Hepatocyte (in vitro differentiated cells): ENCODE results near the gene MC1R. TPM values are rescaled to one million over a fixed set of nuclear protein-coding genes. Genes with fewer than 3 reads are reported as not detected.

Experiments
- DNase-seq: peaks from one replicate; pipeline ENCODE4 v3.0.0-alpha.2; 2016; ENCODE audit warnings: low spot score
- H2AFZ ChIP-seq: fragments of 200-600 bp; sonication (generic); 2 replicates; pipeline ENCODE4 v1.6.0; 2016; ENCODE audit warnings: antibody characterized with exemption, mild to moderate bottlenecking
- H3K27ac ChIP-seq: fragments of 200-600 bp; sonication (generic); 2 replicates; pipeline ENCODE4 v1.5.1; 2016; ENCODE audit warnings: mild to moderate bottlenecking
- H3K27me3 ChIP-seq: fragments of 200-600 bp; sonication (generic); 2 replicates; pipeline ENCODE4 v1.6.1; 2016
- H3K36me3 ChIP-seq: fragments of 200-600 bp; sonication (generic); replicated peaks from 2 replicates; pipeline ENCODE4 v1.5.1; 2016; ENCODE audit warnings: low read depth; ENCODE audit not compliant: insufficient read depth
- H3K4me1 ChIP-seq: fragments of 200-600 bp; sonication (generic); 2 replicates; pipeline ENCODE4 v1.5.1; 2016; ENCODE audit warnings: mild to moderate bottlenecking, moderate library complexity; ENCODE audit not compliant: insufficient read depth
- H3K4me2 ChIP-seq: fragments of 200-600 bp; sonication (generic); 2 replicates; pipeline ENCODE4 v1.6.0; 2016
- H3K4me3 ChIP-seq: fragments of 200-600 bp; sonication (generic); 2 replicates; pipeline ENCODE4 v1.5.1; 2016; ENCODE audit warnings: mild to moderate bottlenecking
- H3K79me2 ChIP-seq: fragments of 200-600 bp; sonication (generic); 2 replicates; pipeline ENCODE4 v1.6.0; 2017; ENCODE audit warnings: mild to moderate bottlenecking
- H3K9me2 ChIP-seq: fragments of 200-600 bp; sonication (generic); replicated peaks from 2 replicates; pipeline ENCODE4 v1.6.0; 2017; ENCODE audit warnings: mild to moderate bottlenecking; ENCODE audit not compliant: insufficient read depth
- H3K9me3 ChIP-seq: fragments of 200-600 bp; sonication (generic); 2 replicates; pipeline ENCODE4 v1.5.1; 2016; ENCODE audit warnings: low read depth, mild to moderate bottlenecking
- H4K20me1 ChIP-seq: fragments of 200-600 bp; sonication (generic); 2 replicates; pipeline ENCODE4 v1.6.0; 2016; ENCODE audit warnings: mild to moderate bottlenecking; ENCODE audit not compliant: insufficient read depth, poor library complexity, severe bottlenecking
- EZH2 ChIP-seq: fragments of 200-600 bp; sonication (generic); IDR thresholded peaks from 2 replicates; pipeline ENCODE4 v1.6.1; 2016; ENCODE audit warnings: antibody characterized with exemption, mild to moderate bottlenecking, borderline replicate concordance
- EZH2phosphoT487 ChIP-seq: fragments of 200-600 bp; sonication (generic); IDR thresholded peaks from one replicate; pipeline ENCODE4 v1.6.1; 2018; ENCODE audit warnings: antibody characterized with exemption, mild to moderate bottlenecking, low read depth, moderate library complexity; ENCODE audit not compliant: unreplicated experiment, severe bottlenecking
- WGBS: methylation state at CpG from one replicate; pipeline ENCODE4 v1.1.6; 2016; ENCODE audit warnings: low lambda C conversion rate; ENCODE audit errors: missing lambda C conversion rate; 5-methylcytosine and 5-hydroxymethylcytosine counted together
- polyA plus RNA-seq: library from polyadenylated mRNA; unstranded; fragments of >200 nt; fragmentation: Nextera tagmentation; extraction: Ambion mirVana; gene quantifications from 2 replicates; pipeline ENCODE4 v1.2.1, GENCODE V29; 2016
- total RNA-seq: library from RNA; depleted of rRNA; stranded (reverse); fragments of >200 nt; gene quantifications from 2 replicates; pipeline ENCODE4 v1.2.3, GENCODE V29; 2014
- TF ChIP-seq, protein P1 (sequence below): fragments of 200-600 bp; sonication (generic); IDR thresholded peaks from 2 replicates; pipeline ENCODE4 v1.5.1; 2016; ENCODE audit warnings: antibody characterized with exemption, mild to moderate bottlenecking; ENCODE audit not compliant: poor library complexity

Gene MC1R
- total and polyA plus RNA-seq, 2 experiments from 2014 or later = 3.4 to 4.2 TPM

DNA sequence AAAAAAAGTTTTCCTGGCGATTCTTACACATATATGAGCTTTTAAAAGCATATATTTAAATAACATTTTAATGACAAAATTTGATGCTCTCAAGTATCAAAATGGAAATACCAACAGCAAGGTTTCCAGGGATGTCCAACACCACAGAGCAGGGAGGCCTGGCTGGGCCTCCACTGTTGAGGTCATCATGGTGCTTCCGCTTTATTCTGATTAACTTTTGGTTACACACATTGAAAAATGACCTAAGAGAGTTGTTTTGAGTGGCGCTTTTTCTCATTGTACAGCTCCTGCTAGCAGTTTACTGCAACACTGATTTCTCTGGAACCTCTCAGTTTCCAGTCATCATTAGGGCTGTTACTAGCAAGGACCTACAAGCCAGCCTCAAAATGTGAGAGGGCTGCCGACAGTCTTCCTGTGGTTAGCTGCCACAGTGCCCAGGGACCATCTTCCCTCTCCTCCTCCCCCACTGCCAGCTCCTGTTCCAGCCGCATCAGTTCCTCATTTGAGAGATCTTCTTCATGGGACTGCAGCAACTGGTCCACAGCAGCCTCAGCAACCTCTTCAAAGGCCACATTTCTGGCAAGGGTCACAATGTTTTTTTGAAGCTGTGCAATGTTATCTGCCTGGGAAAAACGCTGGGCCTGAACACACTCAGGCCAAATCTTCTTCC is 51.2 kb downstream of the MC1R start:
- Histone ChIP-seq H3K9me3 (peaks cover 11% of the 10 kb centered on the region), H2AFZ (no peak overlapping the region), H3K9me2 (no peaks in the 10 kb centered on the region), H3K36me3 (no peaks in the 10 kb centered on the region), H3K4me1 (peaks cover 9% of the 10 kb centered on the region), H3K79me2 (peaks cover 36% of the 10 kb centered on the region), H3K27ac (no peak overlapping the region), H3K4me2 (no peak overlapping the region), H3K27me3 (no peaks in the 10 kb centered on the region), H4K20me1 (no peaks in the 10 kb centered on the region), H3K4me3 (no peak overlapping the region)
- TF ChIP-seq EZH2phosphoT487 (no peak), EZH2 (no peak)
- TF ChIP-seq, protein P1, sequence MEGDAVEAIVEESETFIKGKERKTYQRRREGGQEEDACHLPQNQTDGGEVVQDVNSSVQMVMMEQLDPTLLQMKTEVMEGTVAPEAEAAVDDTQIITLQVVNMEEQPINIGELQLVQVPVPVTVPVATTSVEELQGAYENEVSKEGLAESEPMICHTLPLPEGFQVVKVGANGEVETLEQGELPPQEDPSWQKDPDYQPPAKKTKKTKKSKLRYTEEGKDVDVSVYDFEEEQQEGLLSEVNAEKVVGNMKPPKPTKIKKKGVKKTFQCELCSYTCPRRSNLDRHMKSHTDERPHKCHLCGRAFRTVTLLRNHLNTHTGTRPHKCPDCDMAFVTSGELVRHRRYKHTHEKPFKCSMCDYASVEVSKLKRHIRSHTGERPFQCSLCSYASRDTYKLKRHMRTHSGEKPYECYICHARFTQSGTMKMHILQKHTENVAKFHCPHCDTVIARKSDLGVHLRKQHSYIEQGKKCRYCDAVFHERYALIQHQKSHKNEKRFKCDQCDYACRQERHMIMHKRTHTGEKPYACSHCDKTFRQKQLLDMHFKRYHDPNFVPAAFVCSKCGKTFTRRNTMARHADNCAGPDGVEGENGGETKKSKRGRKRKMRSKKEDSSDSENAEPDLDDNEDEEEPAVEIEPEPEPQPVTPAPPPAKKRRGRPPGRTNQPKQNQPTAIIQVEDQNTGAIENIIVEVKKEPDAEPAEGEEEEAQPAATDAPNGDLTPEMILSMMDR = no peak
- no peak for DNase-seq
- 98% methylated on average over 6 of the region's 6 CpGs for WGBS

Other genes starting within 250 kb of the MC1R start
- 60.1 and 70.4 TPM in 2 replicates for gene CDK10, start 232.2 kb upstream of the MC1R start, total RNA-seq
- gene CDK10, start 232.2 kb upstream of the MC1R start, polyA plus RNA-seq = 155 and 187 TPM in 2 replicates
- gene SPATA2L, start 217.2 kb upstream of the MC1R start, total RNA-seq = 20.2 and 32.9 TPM in 2 replicates
- 23.6 and 25.0 TPM in 2 replicates for gene SPATA2L, start 217.2 kb upstream of the MC1R start, polyA plus RNA-seq
- gene VPS9D1, start 198.0 kb upstream of the MC1R start, total RNA-seq = 8.0 and 13.8 TPM in 2 replicates
- 25.5 and 30.2 TPM in 2 replicates for gene VPS9D1, start 198.0 kb upstream of the MC1R start, polyA plus RNA-seq
- 8.4 and 23.2 TPM in 2 replicates for gene ZNF276, start 197.3 kb upstream of the MC1R start, total RNA-seq
- gene ZNF276, start 197.3 kb upstream of the MC1R start, polyA plus RNA-seq = 15.0 and 18.3 TPM in 2 replicates
- gene FANCA, start 102.2 kb upstream of the MC1R start, total RNA-seq = 6.1 and 9.5 TPM in 2 replicates
- 9.6 and 11.4 TPM in 2 replicates for gene FANCA, start 102.2 kb upstream of the MC1R start, polyA plus RNA-seq
- 16.9 and 21.7 TPM in 2 replicates for gene SPIRE2, start 90.4 kb upstream of the MC1R start, total RNA-seq
- gene SPIRE2, start 90.4 kb upstream of the MC1R start, polyA plus RNA-seq = 13.4 and 18.4 TPM in 2 replicates
- gene TCF25, start 45.3 kb upstream of the MC1R start, total RNA-seq = 79.3 and 130 TPM in 2 replicates
- gene TCF25, start 45.3 kb upstream of the MC1R start, polyA plus RNA-seq = 206 and 256 TPM in 2 replicates
- gene TUBB3, start 4.5 kb downstream of the MC1R start, total RNA-seq = 50.0 and 87.2 TPM in 2 replicates
- gene TUBB3, start 4.5 kb downstream of the MC1R start, polyA plus RNA-seq = 69.3 and 70.0 TPM in 2 replicates
- 61.7 and 69.1 TPM in 2 replicates for gene DEF8, start 29.9 kb downstream of the MC1R start, total RNA-seq
- gene DEF8, start 29.9 kb downstream of the MC1R start, polyA plus RNA-seq = 64.2 and 74.7 TPM in 2 replicates
- gene DBNDD1, start 100.6 kb downstream of the MC1R start, total RNA-seq = 5.5 and 8.5 TPM in 2 replicates
- 18.2 and 21.0 TPM in 2 replicates for gene DBNDD1, start 100.6 kb downstream of the MC1R start, polyA plus RNA-seq
- not detected in 2 replicates for gene PRDM7, start 158.5 kb downstream of the MC1R start, total RNA-seq
- gene PRDM7, start 158.5 kb downstream of the MC1R start, polyA plus RNA-seq = not detected in 2 replicates